Measurements from ENCODE around the gene SNX30. TPM values are rescaled to one million over a fixed set of nuclear protein-coding genes. Genes with fewer than 3 reads are reported as not detected.
A peak's percentile ranks its signal among the peaks of the same experiment; 100 is the strongest.

Gene SNX30
- total RNA-seq, 4 donors from 2014 or later, result 6.2 to 18.2 (median 10.4) TPM

DNA sequence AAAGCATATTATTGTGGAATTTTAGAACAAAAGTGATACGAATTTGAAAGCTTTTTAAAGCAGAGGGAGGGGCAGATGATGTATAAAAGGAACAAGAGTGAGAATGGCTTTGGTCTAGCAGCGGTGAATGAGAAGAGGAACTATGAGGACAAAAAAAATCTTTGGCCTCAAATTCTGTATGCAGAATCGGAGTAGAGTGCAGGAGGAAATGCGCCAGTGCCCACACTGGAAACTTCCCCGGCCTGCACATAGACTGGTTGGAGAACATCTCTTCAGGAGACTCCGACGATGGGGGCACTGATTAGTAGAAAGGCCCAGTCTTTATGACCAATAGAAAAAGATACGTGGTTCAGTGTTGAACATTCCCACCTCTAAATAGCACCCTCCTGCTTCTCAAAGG is 88.8 kb downstream of the SNX30 start:
- H3K36me3 ChIP-seq, result peaks cover 0 to 70% of the 10 kb centered on the region in 2 donors
- ATAC-seq, result no peak

DNA sequence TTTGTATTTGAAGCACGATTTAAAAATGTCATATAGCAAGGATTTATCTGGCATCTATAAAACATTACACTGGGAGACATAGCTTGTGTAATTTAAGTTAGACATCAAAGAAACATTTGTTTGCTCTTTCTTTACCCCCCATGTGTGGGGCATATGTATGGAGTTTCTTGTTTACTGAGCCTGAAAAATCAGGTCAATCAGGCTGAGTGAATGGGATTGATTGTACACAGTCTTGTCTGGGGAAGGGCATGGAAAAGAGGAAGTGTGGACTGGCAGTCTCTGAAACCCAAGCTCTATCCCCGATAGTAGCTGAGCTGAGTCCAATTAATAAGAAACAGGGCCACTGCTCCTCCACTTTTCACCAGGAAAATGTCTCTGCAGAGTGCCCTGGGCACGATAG is 90.7 kb downstream of the SNX30 start:
- H3K9me3 ChIP-seq, result no peaks in the 10 kb centered on the region
- peaks cover 0 to 12% (median 0%) of the 10 kb centered on the region in 3 donors for H3K4me1 ChIP-seq
- H3K4me3 ChIP-seq, result no peak overlapping the region
- H3K36me3 ChIP-seq, result peaks cover 0 to 59% of the 10 kb centered on the region in 2 donors
- TF ChIP-seq POLR2AphosphoS5 (IDR thresholded peaks at IDR 0.05) (no peak), CTCF (IDR thresholded peaks at IDR 0.05) (no peak), EP300 (IDR thresholded peaks at IDR 0.05) (no peak), POLR2A (IDR thresholded peaks at IDR 0.05) (no peak)
- ATAC-seq, result no peak
- H3K27me3 ChIP-seq, result no peaks in the 10 kb centered on the region
- WGBS, 2 donors (ENCODE audit: low coverage in 1 of 2), result 63 to 65% methylated on average over 2 to 3 of the region's 3 CpGs
- H3K27ac ChIP-seq, result no peak overlapping the region

More for the DNA sequence above, 88.8 kb downstream of the SNX30 start:
- no peak overlapping the region for H3K4me3 ChIP-seq
- peaks cover 0 to 2% (median 0%) of the 10 kb centered on the region in 3 donors for H3K4me1 ChIP-seq
- TF ChIP-seq CTCF (IDR thresholded peaks at IDR 0.05) (no peak), POLR2A (IDR thresholded peaks at IDR 0.05) (no peak)
- H3K27me3 ChIP-seq, result no peaks in the 10 kb centered on the region
- no peak overlapping the region for H3K27ac ChIP-seq
- no peaks in the 10 kb centered on the region for H3K9me3 ChIP-seq
- 94% methylated on average over 8 of the region's 8 CpGs for WGBS, 2 donors (ENCODE audit: low coverage in 1 of 2)

- H3K9me3 ChIP-seq, result no peaks in the 10 kb centered on the region
- peaks cover 0 to 47% of the 10 kb centered on the region in 2 donors for H3K36me3 ChIP-seq
- H3K4me3 ChIP-seq, result no peak overlapping the region
- WGBS, 2 donors (ENCODE audit: low coverage in 1 of 2), result 86 to 100% methylated on average over 3 to 4 of the region's 4 CpGs
- H3K4me1 ChIP-seq, result peaks cover 0 to 12% (median 0%) of the 10 kb centered on the region in 3 donors
- ATAC-seq, result no peak
- no peaks in the 10 kb centered on the region for H3K27me3 ChIP-seq
- H3K27ac ChIP-seq, result no peak overlapping the region
- TF ChIP-seq CTCF (IDR thresholded peaks at IDR 0.05), result no peak
- no peak for TF ChIP-seq POLR2A (IDR thresholded peaks at IDR 0.05)
- TF ChIP-seq EP300 (IDR thresholded peaks at IDR 0.05), result no peak
- TF ChIP-seq POLR2AphosphoS5 (IDR thresholded peaks at IDR 0.05), result no peak
Measured at GRCh38 chr9:112842555-112842954, 92.0 kb downstream of the SNX30 start.

- peaks cover 0 to 28% of the 10 kb centered on the region in 2 donors for H3K36me3 ChIP-seq
- H3K27ac ChIP-seq, result no peak overlapping the region
- ATAC-seq, result peak; percentile 46
- WGBS, 2 donors (ENCODE audit: low coverage in 1 of 2), result 34 to 42% methylated on average over 12 to 14 of the region's 15 CpGs
- H3K4me1 ChIP-seq, result peaks cover 0 to 12% (median 0%) of the 10 kb centered on the region in 3 donors
- H3K9me3 ChIP-seq, result no peaks in the 10 kb centered on the region
- H3K27me3 ChIP-seq, result no peaks in the 10 kb centered on the region
- no peak overlapping the region for H3K4me3 ChIP-seq
- peak; percentile 79 to 97 (median 89) for TF ChIP-seq CTCF (IDR thresholded peaks at IDR 0.05)
- no peak for TF ChIP-seq POLR2A (IDR thresholded peaks at IDR 0.05)
- no peak for TF ChIP-seq EP300 (IDR thresholded peaks at IDR 0.05)
Measured at GRCh38 chr9:112844771-112845542, 94.4 kb downstream of the SNX30 start.

Measured in gastroesophageal sphincter (tissue), 4 donors.